Activated T-helper 1 cell treated with anti-CD3 and anti-CD28 coated beads, Interleukin-2, amount 50 U/mL, for 16 hours (primary cell): ENCODE measurements around the gene FOXD4L1.
"Not testable (repeated sequence)": the region's sequence is repeated elsewhere in the genome, so short reads cannot be mapped to it uniquely, and the experiment has no call there.

Experiments used
- DNase-seq, 2 donors: peaks; one replicate each; pipeline ENCODE4 v3.0.0-alpha.2; 2020; ENCODE audit warnings: low read depth in 1 of 2, low spot score in 1 of 2

Gene FOXD4L1

DNA sequence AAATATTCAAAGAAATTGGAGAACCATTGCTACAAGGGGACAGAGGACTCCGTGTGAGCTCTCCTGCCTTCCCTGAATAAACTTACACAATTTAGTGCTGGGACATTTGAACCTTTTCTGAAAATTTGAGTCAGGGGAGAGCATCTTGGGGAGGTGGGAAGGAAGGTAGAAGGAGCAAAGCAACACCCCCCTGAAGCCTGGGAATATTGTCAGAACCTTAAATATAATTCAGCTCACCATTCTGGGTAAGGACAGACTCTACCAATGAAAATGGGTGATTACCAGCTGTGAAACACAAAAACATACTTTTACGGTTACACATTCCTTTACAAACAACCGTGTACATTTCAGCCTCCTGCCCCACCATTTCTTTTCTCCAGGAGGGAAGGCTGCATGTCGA is at the start of gene FOXD4L1:
Gene FOXD4L1, plus strand, starts transcription at position 301 of the 400 bp plus-strand sequence. CDS start 592 bp downstream, outside the sequence.
- DNase-seq: not testable (repeated sequence)

DNA sequence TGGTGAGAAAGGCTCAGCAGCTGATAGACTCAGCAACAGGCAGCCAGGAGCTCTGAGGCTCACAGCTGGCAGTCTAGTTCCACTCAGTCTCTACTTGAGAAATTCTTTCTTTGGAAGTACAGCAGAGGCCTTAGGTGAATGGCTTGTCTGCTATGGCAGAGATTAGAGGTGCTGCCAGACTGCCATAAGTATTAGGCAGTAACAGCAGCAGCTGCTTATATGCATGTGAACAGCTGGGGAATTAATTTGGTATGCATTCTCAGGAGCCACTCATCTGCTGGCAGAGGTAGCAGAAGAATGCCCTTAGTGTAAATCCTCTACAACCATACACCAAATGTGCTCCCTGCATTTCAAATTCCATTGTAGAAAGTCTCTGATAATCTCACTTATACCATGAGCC is 32.7 kb upstream of the FOXD4L1 start:
- DNase-seq: not testable (repeated sequence)

- DNase-seq: not testable (repeated sequence)
These were observed 21.6 kb upstream of the FOXD4L1 start for GRCh38 chr2:113476688-113477368.

DNA sequence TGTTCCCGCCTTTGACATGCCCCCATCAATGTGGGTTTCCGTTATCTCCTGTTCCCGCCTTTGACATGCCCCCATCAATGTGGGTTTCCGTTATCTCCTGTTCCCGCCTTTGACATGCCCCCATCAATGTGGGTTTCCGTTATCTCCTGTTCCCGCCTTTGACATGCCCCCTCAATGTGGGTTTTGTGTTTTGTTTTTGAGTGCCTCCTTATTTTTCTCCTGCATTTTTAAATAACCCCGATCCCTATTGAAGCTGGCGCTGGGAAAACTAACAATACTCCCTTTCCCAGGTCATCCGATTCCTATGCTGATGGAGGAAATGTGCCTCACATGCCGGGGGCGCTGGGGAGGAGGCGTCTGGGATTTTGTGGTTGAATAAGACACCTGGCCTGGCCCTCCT is 1.9 kb upstream of the FOXD4L1 start:
- not testable (repeated sequence) for DNase-seq

GRCh38 chr2:113499019-113499885 is 787 bp downstream of the FOXD4L1 start:
- DNase-seq: not testable (repeated sequence)

DNA sequence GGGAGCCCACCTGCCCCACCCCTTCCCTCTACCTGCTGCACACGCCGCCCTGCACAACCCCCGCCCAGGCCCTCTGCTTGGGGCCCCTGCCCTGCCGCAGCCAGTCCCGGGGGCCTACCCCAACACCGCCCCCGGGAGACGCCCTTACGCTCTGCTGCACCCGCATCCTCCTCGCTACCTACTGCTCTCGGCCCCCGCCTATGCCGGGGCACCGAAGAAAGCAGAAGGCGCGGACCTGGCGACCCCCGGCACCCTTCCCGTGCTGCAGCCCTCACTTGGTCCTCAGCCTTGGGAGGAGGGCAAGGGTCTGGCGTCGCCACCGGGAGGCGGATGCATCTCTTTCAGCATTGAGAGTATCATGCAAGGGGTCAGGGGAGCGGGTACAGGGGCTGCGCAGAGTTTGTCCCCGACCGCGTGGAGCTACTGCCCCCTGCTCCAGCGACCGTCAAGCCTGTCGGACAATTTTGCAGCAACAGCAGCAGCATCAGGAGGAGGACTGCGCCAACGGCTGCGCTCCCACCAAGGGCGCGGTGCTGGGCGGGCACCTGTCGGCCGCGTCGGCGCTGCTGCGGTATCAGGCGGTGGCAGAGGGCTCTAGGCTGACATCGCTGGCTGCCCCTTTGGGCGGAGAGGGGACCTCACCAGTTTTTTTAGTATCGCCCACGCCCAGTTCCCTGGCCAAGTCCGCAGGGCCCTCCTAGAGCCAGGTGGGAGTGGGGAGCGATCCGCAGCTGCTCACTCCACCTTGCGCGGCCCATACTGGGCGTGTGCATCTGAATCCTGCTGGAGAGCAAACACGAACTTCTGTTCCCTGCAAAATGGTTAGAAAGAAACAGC is 1.6 kb downstream of the FOXD4L1 start:
- not testable (repeated sequence) for DNase-seq

GRCh38 chr2:113500723-113501038 is 2.2 kb downstream of the FOXD4L1 start:
- DNase-seq: not testable (repeated sequence)

- DNase-seq: not testable (repeated sequence)
These were observed 4.0 kb downstream of the FOXD4L1 start for GRCh38 chr2:113502216-113503093.

DNA sequence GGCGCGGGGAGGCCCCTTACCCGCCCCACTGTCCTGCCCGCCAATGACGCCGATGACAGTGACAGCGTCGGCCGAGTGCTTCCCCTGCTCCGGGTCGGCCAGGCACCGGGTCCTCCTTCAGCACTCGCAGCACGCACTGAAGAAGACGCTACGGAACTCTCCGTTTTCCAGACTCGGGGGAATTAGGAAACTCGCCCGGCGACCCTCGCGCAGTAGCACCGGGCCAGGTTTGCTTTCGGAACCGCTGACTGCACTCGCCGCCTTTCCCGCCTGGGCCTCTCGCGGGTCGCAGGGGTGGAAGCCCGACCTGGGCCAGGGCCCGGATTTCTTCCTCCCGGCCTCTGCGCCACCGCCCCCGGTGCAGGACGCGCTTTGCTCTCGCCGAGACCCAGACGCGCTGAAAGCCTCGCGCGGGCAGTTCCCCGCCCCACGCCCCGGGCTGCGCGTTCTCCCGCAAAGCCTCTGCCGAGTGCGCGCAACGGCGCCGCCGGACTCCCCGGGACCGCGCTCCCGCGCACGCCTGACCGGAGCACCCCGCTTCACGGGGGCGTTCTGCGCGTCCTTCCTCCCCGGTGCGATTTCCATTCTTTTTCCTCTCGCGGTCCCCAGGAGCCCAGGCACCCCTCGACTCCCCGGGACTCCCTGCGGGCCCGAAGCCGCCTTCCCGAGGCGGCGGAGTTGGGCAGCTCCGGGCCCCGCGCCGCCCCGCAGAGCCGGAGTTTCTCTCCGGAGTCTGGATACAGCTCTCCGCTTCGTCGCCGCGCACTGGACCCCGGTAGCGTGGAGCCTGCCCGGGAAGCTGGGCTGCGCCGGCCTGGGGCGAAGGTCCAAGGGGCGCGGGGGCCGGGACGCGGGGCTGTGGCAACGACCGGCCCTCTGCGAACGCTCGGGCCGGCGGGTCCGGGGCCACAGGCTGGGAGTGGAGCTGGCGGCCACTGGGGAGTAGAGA is 4.9 kb downstream of the FOXD4L1 start:
- peak in 1 of 2 donors; percentile 15 for DNase-seq

DNA sequence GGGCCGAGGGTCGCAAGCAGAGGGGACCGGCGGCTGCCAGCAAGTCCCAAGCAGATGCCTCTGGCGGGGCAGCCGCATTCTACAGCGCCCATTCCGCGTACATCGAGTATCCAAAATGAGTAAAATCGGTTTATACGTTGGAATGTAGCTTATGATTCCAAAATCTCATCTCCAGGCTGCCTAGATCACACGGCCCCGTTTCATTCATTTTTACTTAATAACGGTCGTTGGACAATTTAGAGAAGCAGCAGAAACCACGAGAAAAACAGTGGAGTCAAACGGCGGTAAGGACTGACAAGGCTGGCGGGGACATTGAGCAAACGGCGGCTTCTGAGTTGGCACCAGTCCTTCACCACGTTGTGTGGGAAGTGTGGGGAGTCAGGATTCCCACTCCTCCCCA is 5.6 kb downstream of the FOXD4L1 start:
- not testable (repeated sequence) for DNase-seq

- not testable (repeated sequence) for DNase-seq
These were observed 9.1 kb downstream of the FOXD4L1 start for GRCh38 chr2:113507394-113508140.

GRCh38 chr2:113508187-113508586 is 9.7 kb downstream of the FOXD4L1 start:
- DNase-seq: not testable (repeated sequence)

DNA sequence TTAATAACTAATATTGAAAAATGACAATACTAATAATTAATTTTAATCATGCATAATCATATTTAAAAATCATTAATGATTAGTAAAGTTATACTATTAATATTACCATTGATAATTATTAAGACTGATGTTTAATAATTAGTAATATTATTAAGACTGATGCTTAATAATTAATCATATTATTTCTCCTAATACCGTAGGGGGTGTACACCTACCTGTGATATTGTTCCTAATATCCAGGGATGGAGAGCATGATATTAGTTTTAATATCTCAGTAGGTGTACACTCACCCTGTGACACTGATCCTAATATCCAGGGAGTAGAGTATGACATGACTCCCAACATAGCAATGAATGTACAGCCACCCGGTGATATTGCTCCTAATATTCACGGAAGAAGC is 12.4 kb downstream of the FOXD4L1 start:
- DNase-seq: not testable (repeated sequence)

DNA sequence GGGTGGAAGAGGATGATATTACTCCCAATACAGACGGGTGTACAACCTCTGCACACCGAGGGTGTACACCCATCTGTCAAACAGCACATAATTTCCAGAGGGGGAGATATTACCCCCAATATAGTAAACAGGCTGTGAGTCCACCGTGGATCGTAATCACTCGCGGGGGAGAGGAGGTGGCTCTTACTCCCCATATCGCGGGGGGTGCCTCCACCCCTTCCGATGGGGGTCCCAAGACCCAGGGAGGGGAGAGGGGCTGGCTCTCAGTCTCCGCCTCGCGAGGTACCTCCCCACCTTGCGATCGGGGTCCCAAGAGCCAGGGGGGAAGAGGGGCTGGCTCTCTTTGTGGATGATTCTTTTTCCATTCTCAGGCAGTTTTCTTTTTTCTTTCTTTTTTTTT is 13.4 kb downstream of the FOXD4L1 start:
- DNase-seq: not testable (repeated sequence)

DNA sequence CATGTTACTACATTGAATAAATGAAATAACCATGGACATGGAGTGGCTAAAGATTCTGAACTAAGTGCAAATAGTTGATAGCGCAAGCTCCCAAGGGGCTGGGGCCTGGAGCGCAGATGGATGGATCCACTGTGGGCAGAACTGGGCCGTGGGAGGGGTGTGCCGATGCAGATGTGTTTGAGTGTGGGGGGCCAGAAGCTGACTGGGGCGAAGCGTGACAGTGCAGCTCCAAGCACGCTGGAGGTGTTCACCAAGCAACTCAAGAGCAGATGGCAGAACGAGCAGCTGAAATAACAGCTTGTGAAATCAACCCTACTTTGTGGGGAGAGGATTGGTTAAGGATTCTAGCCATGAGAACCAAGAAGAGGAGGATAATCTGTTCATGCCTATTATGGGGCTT is 17.0 kb downstream of the FOXD4L1 start:
- DNase-seq: not testable (repeated sequence)

GRCh38 chr2:113515995-113516394 is 17.5 kb downstream of the FOXD4L1 start:
- not testable (repeated sequence) for DNase-seq

DNA sequence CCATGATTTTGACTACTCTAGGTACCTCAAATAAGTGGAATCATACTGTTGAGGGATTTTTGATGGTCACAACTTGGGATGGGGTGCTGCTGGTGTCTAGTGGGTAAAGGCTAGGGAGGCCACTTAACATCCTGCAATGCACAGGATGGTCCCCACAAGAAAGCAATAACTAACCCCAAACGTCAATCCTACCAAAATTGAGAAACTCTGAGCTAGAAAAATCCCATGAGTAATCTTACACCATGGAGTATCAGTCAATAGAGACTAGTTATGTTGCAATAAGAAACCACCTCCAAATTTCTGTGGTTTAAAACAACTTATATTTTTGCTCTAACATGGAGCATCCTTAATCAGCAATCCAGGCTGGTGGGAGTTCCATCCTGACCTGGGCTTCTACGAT is 18.6 kb downstream of the FOXD4L1 start:
- not testable (repeated sequence) for DNase-seq

GRCh38 chr2:113520837-113521236 is 22.4 kb downstream of the FOXD4L1 start:
- not testable (repeated sequence) for DNase-seq
